GM13976 (cell line): ENCODE results near the gene BORCS5.

Experiments
- DNase-seq: peaks from one replicate; pipeline ENCODE4 v3.0.0; 2012; ENCODE audit warnings: low spot score
- CTCF ChIP-seq: IDR thresholded peaks from 2 replicates; pipeline ENCODE4 v1.5.1; 2012; ENCODE audit warnings: borderline replicate concordance, mild to moderate bottlenecking; ENCODE audit not compliant: insufficient read depth; ENCODE audit errors: extremely low read depth, missing control alignments, control extremely low read depth
- in situ Hi-C: fragments of 300-500 bp; cut with MboI; formaldehyde crosslinking; loops from one replicate; pipeline ENCODE4 v1.12.0; 2022; ENCODE audit warnings: low sequenced_read_pairs, mixed read lengths, inconsistent platforms; ENCODE audit not compliant: unreplicated experiment

The BORCS5 gene

DNA sequence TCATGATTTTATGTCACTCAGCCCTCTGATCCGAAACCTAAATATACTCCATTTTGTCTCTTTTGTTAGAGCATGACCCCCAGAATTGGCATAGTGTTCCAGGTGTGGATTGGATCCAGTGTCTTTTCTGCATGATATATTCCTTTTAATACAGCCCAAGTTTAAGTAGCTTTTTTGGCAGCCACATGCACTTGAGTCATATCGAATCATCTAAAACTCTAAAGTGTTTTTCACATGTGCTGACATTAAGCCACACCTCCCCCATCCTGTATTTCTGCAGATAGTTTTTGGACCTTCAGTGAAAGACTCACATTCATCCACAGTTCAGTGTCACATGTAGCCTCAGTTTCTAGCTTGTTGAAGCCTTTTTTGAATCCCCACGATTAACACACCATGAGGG, 30.6 kb downstream of the BORCS5 start:
- in situ Hi-C loops = no loop called here
- DNase-seq = no peak
- no peak for TF ChIP-seq CTCF

DNA sequence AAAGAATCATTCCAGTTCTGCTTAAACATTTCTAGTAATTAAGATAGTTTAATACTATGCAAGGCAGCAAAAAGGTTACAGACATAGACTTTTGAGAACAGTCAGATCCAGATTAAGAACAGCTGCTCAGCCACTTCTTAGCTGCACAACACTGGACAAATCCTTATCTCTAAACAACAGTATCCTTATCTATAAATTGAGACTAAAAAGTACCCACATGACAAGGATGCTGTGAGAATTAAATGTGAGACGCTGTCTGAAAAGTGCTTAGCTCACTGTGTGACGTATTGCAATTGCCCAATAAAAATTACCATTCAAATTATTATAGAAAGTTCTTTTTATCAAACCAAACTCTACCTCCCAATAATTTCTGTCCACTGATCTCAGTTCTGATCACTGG, 35.5 kb downstream of the BORCS5 start:
- TF ChIP-seq CTCF = no peak
- DNase-seq = no peak
- in situ Hi-C loops = no loop called here

- in situ Hi-C loops = no loop called here
- DNase-seq = no peak
- TF ChIP-seq CTCF = no peak
These were observed 36.3 kb downstream of the BORCS5 start for GRCh38 chr12:12393171-12393570.

DNA sequence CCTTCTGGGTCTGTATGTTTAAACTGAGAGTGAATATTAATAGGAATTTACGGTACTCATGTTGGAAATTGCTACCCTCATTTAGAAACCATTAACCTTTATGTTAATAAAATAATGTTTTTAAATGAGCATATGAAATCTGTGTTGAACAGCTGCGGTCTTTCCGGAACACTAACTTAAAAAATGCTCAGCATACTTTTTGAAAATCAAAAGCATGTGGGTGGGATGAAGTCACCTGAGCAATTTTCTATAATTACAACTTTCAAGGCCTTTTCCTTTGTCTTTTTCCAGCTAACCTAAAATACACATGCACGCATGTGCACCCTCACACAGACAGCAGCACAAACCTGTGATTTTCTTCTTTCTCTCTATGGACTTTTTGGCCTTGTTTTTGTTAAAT, 39.8 kb downstream of the BORCS5 start:
- in situ Hi-C loops = no loop called here
- DNase-seq = no peak
- TF ChIP-seq CTCF = no peak

DNA sequence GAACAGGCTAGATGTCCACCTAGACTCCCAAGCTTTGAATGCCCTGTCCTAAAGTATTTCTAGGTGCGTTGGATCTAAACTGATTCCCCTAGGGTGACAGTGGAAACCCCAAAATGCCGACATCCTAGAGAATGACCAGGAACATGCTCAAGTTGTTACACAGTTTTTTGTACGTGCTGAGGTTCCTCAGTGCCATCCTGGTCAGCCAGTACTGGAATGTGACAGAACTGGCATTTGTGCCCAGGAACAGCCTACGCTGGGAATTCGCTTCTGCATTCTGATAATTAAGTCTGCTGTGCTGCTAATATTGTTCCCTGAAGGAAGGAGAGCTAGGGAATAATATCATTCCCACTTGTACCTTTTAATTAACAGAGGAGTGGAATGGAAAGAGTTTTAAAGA, 40.3 kb downstream of the BORCS5 start:
- in situ Hi-C loops = no loop called here
- TF ChIP-seq CTCF = no peak
- no peak for DNase-seq

DNA sequence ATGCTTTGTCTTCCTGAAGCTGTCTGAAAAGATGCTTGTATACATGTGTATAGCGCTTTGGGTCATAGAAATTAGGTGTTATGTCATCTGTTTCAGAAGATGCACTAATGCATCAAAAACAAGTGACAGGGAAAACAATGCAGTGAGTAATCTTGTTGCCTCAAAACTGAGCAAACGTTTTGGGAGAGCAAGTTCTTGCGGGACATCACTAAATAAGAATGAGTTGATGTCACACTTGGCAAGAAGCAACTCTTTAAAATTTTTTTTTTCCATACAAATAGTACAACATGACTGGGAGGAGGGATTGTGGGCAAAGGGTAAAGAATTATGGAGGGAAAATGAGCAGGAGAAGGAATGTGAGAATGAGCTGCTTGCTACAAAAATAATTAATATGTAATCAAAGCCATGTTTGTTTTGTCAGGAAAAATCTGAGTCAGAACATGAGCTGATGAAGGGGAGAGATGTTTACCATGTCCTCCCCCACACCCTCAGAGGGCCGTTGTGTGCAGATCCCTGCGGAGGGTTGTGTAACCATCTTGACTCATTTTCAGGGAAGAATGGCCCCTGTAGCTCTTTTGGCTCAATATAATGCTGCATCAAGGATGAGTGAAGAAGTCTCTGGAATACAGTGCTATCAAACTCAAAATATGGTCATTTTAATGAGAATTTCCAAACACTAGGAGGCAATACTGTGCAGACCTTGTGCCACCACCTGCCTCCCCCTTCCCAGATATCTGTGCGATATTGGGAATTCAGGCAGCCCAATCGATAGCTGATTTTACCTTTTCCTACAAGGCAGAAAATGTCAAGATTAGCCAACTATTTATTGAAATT, 41.4 kb downstream of the BORCS5 start:
- DNase-seq = no peak
- in situ Hi-C loops = no loop called here
- TF ChIP-seq CTCF = no peak
